ENCODE data around the gene UACA.
A peak's percentile ranks its signal among the peaks of the same experiment; 100 is the strongest.
"Not testable (repeated sequence)": the region's sequence is repeated elsewhere in the genome, so short reads cannot be mapped to it uniquely, and the experiment has no call there.

UACA gene

DNA sequence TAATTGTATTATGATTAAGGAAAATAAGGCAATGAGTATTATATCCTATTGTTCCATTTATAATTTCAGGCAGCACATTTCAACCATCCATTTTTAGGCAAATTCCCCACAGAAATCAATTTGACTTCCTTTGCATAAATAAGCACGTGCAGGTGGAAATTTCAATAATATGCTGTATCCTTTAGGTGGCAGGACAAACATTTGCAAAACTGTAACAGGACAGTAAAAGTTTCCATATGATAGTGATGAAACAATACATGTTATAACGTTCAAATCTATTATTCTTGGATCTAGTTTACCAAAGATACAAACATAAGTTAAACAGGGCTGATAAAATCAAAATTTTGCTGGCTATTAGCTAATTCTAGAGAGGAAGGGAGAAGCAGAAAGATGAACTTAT lies 8.5 kb downstream of the UACA start:
- Histone ChIP-seq H3K9me3 (no peaks in the 10 kb centered on the region), H3K36me3 (replicated peaks) (no peaks in the 10 kb centered on the region), H3K27me3 (ENCODE audit: low read depth) (no peaks in the 10 kb centered on the region), H3K4me3 (no peak overlapping the region), H3K4me1 (peaks cover 36% of the 10 kb centered on the region)
- in situ Hi-C loops (cut with MboI; ENCODE audit: low sequenced_read_pairs): no loop called here
- DNase-seq (ENCODE audit: low spot score in 2 of 2): no peak

GRCh38 chr15:70753101-70753829 lies 10.1 kb downstream of the UACA start:
- in situ Hi-C loops (cut with MboI; ENCODE audit: low sequenced_read_pairs): no loop called here
- no peaks in the 10 kb centered on the region for H3K36me3 ChIP-seq (replicated peaks)
- DNase-seq (ENCODE audit: low spot score in 2 of 2): no peak
- peaks cover 20% of the 10 kb centered on the region for H3K4me1 ChIP-seq
- no peaks in the 10 kb centered on the region for H3K27me3 ChIP-seq (ENCODE audit: low read depth)
- H3K4me3 ChIP-seq: no peak overlapping the region
- no peaks in the 10 kb centered on the region for H3K9me3 ChIP-seq

- DNase-seq (ENCODE audit: low spot score in 2 of 2): no peak
- Histone ChIP-seq H3K27me3 (ENCODE audit: low read depth) (no peaks in the 10 kb centered on the region), H3K36me3 (replicated peaks) (no peaks in the 10 kb centered on the region), H3K4me3 (no peak overlapping the region), H3K4me1 (peaks cover 12% of the 10 kb centered on the region), H3K9me3 (no peaks in the 10 kb centered on the region)
- in situ Hi-C loops (cut with MboI; ENCODE audit: low sequenced_read_pairs): no loop called here
These were observed 11.1 kb downstream of the UACA start for GRCh38 chr15:70752193-70752635.

DNA sequence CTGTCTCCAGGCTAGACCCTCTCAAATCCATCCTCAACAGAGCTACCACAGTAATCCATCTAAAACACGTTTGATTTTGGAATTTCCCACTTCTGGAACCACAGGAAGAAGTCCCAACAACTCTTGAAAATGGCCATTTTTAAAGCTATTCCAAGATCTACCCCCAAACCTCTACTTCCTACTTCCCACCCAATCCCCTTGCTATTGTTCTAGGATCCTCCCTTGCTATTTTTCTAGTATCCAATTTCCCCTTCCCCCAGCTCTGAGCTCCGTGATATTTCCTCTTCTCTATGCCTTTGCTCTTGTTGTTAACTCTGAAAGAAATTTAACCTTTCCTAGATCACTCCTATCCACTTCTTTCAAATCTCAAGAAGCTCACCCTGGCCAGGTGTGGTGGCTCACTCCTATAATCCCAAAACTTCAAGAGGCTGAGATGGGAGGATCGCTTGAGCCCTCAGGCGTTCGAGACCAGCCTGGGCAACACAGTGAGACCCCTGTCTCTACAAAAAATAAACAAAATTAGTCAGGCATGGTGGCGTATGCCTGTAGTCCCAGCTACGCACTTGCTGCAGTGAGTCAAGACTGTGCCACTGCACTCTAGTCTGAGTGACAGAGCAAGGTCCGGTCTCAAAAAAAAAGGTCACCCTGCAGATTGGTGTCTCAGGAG lies 13.0 kb downstream of the UACA start:
- H3K4me3 ChIP-seq: no peak overlapping the region
- no peaks in the 10 kb centered on the region for H3K9me3 ChIP-seq
- in situ Hi-C loops (cut with MboI; ENCODE audit: low sequenced_read_pairs): no loop called here
- H3K4me1 ChIP-seq: peaks cover 9% of the 10 kb centered on the region
- H3K27me3 ChIP-seq (ENCODE audit: low read depth): no peaks in the 10 kb centered on the region
- no peak for DNase-seq (ENCODE audit: low spot score in 2 of 2)
- no peaks in the 10 kb centered on the region for H3K36me3 ChIP-seq (replicated peaks)

DNA sequence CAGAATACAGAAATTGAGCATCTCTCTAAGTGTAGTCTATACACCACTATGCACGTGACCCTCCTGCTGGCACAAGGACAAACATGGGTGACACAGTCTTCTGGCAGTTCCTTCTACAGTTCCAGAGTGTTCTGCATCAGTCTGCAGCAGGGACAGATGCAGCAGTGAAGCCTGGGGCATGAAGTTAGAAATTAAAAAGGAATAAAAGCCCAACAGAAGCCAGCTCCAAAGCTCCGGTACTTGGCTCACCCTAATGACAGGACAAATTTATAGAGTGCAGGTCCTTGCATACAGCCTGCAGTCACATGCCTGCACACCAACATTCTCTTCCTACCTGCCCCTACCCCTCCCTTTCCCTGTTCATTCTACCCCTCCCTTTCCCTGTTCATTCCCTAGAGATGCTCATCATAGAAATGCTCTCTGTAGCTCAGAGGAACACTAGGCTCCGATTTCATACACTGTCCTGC lies 15.0 kb downstream of the UACA start:
- no peaks in the 10 kb centered on the region for H3K36me3 ChIP-seq (replicated peaks)
- in situ Hi-C loops (cut with MboI; ENCODE audit: low sequenced_read_pairs): no loop called here
- H3K4me3 ChIP-seq: no peak overlapping the region
- DNase-seq (ENCODE audit: low spot score in 2 of 2): no peak
- no peaks in the 10 kb centered on the region for H3K27me3 ChIP-seq (ENCODE audit: low read depth)
- 0 out of 2 replicates have a peak, but pooled peaks cover 2% of the 10 kb centered on the region for H3K4me1 ChIP-seq
- H3K9me3 ChIP-seq: no peaks in the 10 kb centered on the region

- H3K4me3 ChIP-seq; DNase-seq (ENCODE audit: low spot score in 2 of 2); H3K9me3 ChIP-seq; H3K27me3 ChIP-seq (ENCODE audit: low read depth); H3K36me3 ChIP-seq (replicated peaks); in situ Hi-C loops (cut with MboI; ENCODE audit: low sequenced_read_pairs); H3K4me1 ChIP-seq: not testable (repeated sequence)
These were observed 16.8 kb downstream of the UACA start for GRCh38 chr15:70746598-70746997.

DNA sequence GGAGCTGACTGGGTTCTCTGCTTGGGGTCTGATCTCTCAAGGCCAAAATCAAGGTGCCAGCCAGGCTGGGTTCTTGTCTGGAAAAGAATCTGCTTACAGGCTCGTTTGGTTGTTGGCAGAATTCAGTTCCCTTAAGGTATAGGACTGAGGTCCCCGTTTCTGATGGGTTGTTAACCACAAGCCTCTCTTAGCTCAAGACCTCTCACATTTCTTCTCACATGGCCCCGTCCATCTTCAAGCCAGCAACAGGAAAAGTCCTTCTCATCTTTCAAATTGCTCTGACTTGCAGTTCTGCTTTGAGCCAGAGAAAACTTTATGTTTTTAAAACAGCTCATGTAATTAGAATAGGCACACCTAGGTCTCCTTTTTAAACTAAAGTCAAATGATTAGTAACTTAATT lies 20.4 kb downstream of the UACA start:
- Histone ChIP-seq H3K4me3 (no peak overlapping the region), H3K4me1 (no peaks in the 10 kb centered on the region), H3K27me3 (ENCODE audit: low read depth) (no peaks in the 10 kb centered on the region), H3K36me3 (replicated peaks) (no peaks in the 10 kb centered on the region), H3K9me3 (no peaks in the 10 kb centered on the region)
- DNase-seq (ENCODE audit: low spot score in 2 of 2): no peak
- in situ Hi-C loops (cut with MboI; ENCODE audit: low sequenced_read_pairs): no loop called here

DNA sequence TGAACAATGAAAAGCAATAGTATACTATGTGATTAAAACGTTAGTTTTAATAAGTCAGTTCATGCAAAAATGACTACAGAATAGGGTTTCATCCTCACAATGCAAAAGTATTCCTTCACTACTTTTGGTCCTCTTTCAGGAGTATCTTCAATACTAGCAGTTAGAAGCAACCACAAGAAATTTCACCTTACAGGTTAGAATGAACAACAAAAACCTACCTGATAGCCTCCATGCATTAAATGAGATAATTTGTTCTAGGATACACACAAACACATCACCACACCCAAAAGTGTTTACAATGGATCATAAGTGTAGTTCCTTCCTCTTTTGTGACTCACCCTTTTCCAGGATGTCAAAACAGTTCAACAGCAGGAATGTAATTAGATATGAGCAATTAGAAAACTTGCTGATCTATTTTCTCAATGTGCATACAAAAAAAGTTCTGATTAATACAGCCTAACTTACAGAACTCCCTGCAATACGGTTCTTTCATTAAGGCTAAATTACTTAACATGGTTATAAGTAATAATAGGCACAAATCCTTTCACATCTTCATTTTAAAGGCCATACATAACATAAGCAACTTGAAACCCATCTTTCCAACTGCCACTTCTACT lies 21.6 kb downstream of the UACA start:
- no peak for DNase-seq (ENCODE audit: low spot score in 2 of 2)
- H3K9me3 ChIP-seq: no peaks in the 10 kb centered on the region
- in situ Hi-C loops (cut with MboI; ENCODE audit: low sequenced_read_pairs): no loop called here

DNA sequence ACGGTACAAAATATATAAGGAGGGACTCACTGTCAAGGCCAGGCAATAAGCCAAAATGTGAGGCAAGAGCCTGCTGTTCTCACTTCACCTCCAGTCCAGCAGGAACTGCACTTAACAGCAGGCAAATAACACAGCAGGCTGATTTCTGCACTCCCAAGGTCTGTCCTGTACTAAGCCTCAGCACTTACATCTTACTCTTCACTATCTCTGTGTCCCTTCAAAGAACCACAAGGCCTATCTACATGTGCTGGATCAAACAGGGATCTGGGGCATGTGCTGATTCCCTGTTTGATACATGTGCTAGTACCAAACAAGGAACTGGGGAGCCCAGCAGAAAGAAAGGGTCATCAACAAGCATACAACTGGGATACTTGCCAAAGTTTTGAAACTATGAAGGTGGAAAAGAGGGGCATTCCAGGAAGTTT lies 22.2 kb downstream of the UACA start:
- DNase-seq (ENCODE audit: low spot score in 2 of 2): no peak
- Histone ChIP-seq H3K9me3 (no peaks in the 10 kb centered on the region), H3K27me3 (ENCODE audit: low read depth) (no peaks in the 10 kb centered on the region), H3K4me1 (no peaks in the 10 kb centered on the region), H3K4me3 (no peak overlapping the region), H3K36me3 (replicated peaks) (no peaks in the 10 kb centered on the region)
- in situ Hi-C loops (cut with MboI; ENCODE audit: low sequenced_read_pairs): no loop called here

More for the DNA sequence above, 21.6 kb downstream of the UACA start:
- Histone ChIP-seq H3K27me3 (ENCODE audit: low read depth) (no peaks in the 10 kb centered on the region), H3K4me3 (no peak overlapping the region), H3K36me3 (replicated peaks) (no peaks in the 10 kb centered on the region), H3K4me1 (no peaks in the 10 kb centered on the region)

GRCh38 chr15:70735040-70735439 lies 28.3 kb downstream of the UACA start:
- H3K4me3 ChIP-seq; DNase-seq (ENCODE audit: low spot score in 2 of 2); H3K36me3 ChIP-seq (replicated peaks); in situ Hi-C loops (cut with MboI; ENCODE audit: low sequenced_read_pairs); H3K27me3 ChIP-seq (ENCODE audit: low read depth); H3K4me1 ChIP-seq; H3K9me3 ChIP-seq: not testable (repeated sequence)

DNA sequence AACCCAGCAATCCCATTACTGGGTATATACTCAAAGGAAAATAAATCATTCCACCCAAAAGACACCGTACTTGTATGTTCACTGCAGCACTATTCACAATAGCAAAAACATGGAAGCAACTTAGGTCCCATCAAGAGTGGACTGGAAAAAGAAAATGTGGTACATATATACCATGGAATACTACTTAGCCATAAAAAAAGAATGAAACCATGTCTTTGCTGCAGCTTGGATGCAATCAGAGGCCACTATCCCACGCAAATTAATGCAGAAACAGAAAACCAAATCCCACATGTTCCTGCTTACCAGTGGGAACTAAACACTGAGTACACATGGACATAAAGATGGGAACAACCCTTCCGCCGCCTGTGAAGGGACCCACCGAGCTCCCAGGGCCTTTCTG lies 34.2 kb downstream of the UACA start:
- peaks cover 5% of the 10 kb centered on the region; the same call in 1 of the 2 replicates for H3K9me3 ChIP-seq
- H3K4me1 ChIP-seq: no peaks in the 10 kb centered on the region
- no peaks in the 10 kb centered on the region for H3K36me3 ChIP-seq (replicated peaks)
- H3K27me3 ChIP-seq (ENCODE audit: low read depth): no peaks in the 10 kb centered on the region
- in situ Hi-C loops (cut with MboI; ENCODE audit: low sequenced_read_pairs): loop anchor here (10.0 kb wide), 1 partner anchor 54 kb away; no protein-coding TSS in a partner anchor
- no peak overlapping the region for H3K4me3 ChIP-seq
- no peak for DNase-seq (ENCODE audit: low spot score in 2 of 2)

- Histone ChIP-seq H3K27me3 (ENCODE audit: low read depth) (no peaks in the 10 kb centered on the region), H3K36me3 (replicated peaks) (no peaks in the 10 kb centered on the region), H3K4me3 (no peak overlapping the region), H3K9me3 (peaks cover 5% of the 10 kb centered on the region; the same call in 1 of the 2 replicates), H3K4me1 (no peaks in the 10 kb centered on the region)
- in situ Hi-C loops (cut with MboI; ENCODE audit: low sequenced_read_pairs): loop anchor here (10.0 kb wide), 1 partner anchor 52 kb away; no protein-coding TSS in a partner anchor
- DNase-seq (ENCODE audit: low spot score in 2 of 2): peak in 1 of 2 experiments; percentile 4
These were observed 36.6 kb downstream of the UACA start for GRCh38 chr15:70726753-70727152.

GRCh38 chr15:70723927-70724326 lies 39.4 kb downstream of the UACA start:
- in situ Hi-C loops (cut with MboI; ENCODE audit: low sequenced_read_pairs): loop anchor here (10.0 to 25.0 kb wide), 2 partner anchors 49 to 1262 kb away; partner anchors contain the start of gene RPLP1
- H3K4me1 ChIP-seq: no peaks in the 10 kb centered on the region; the same call in 1 of the 2 replicates
- no peaks in the 10 kb centered on the region for H3K36me3 ChIP-seq (replicated peaks)
- no peaks in the 10 kb centered on the region for H3K27me3 ChIP-seq (ENCODE audit: low read depth)
- DNase-seq (ENCODE audit: low spot score in 2 of 2): no peak
- no peak overlapping the region for H3K4me3 ChIP-seq
- H3K9me3 ChIP-seq: no peaks in the 10 kb centered on the region

DNA sequence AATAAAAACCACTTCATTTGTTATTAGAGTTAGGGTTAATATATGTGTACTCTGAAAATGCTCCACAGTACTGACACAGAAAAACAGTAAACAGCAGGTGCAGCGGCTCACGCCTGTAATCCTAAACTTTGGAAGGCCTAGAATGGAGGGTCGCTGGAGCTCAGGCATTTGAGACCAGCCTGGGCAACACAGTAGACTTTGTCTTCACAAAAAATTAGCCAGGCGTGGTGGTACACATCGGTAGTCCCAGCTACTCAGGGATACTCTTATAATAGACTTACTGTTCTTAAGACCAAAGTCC lies 40.3 kb downstream of the UACA start:
- Histone ChIP-seq H3K27me3 (ENCODE audit: low read depth) (no peaks in the 10 kb centered on the region), H3K4me1 (no peaks in the 10 kb centered on the region; the same call in 1 of the 2 replicates), H3K36me3 (replicated peaks) (no peaks in the 10 kb centered on the region), H3K4me3 (no peak overlapping the region), H3K9me3 (no peaks in the 10 kb centered on the region)
- DNase-seq (ENCODE audit: low spot score in 2 of 2): no peak
- in situ Hi-C loops (cut with MboI; ENCODE audit: low sequenced_read_pairs): loop anchor here (10.0 to 25.0 kb wide), 2 partner anchors 48 to 1261 kb away; partner anchors contain the start of gene RPLP1
